NCI-H2196 treated with DMSO at 0.1 percent for 48 hours (cell line): ENCODE results near the gene R3HDM1.
"Not testable (repeated sequence)": the region's sequence is repeated elsewhere in the genome, so short reads cannot be mapped to it uniquely, and the experiment has no call there.

Source experiments
- DNase-seq: peaks from one replicate; lab custom pipeline; 2025; ENCODE audit not compliant: unreplicated experiment; lab: John Stamatoyannopoulos, UW

R3HDM1 gene

GRCh38 chr2:135641156-135642068 lies 110.1 kb downstream of the R3HDM1 start:
- no peak for DNase-seq

GRCh38 chr2:135647836-135648579 lies 116.7 kb downstream of the R3HDM1 start:
- DNase-seq = no peak

GRCh38 chr2:135650721-135651120 lies 119.4 kb downstream of the R3HDM1 start:
- no peak for DNase-seq

GRCh38 chr2:135651717-135652116 lies 120.4 kb downstream of the R3HDM1 start:
- DNase-seq = no peak

GRCh38 chr2:135654239-135654638 lies 123.0 kb downstream of the R3HDM1 start:
- DNase-seq = not testable (repeated sequence)

GRCh38 chr2:135657806-135658582 lies 126.7 kb downstream of the R3HDM1 start:
- DNase-seq = no peak

- DNase-seq = no peak
Measured at GRCh38 chr2:135662088-135662487, 130.8 kb downstream of the R3HDM1 start.

- DNase-seq = no peak
Measured at GRCh38 chr2:135663148-135663700, 131.9 kb downstream of the R3HDM1 start.

- DNase-seq = no peak
Measured at GRCh38 chr2:135664623-135665068, 133.4 kb downstream of the R3HDM1 start.

GRCh38 chr2:135667045-135667444 lies 135.8 kb downstream of the R3HDM1 start:
- no peak for DNase-seq

- no peak for DNase-seq
Measured at GRCh38 chr2:135674453-135674852, 143.2 kb downstream of the R3HDM1 start.

- DNase-seq = no peak
Measured at GRCh38 chr2:135676031-135676430, 144.7 kb downstream of the R3HDM1 start.

- no peak for DNase-seq
Measured at GRCh38 chr2:135679125-135679524, 147.8 kb downstream of the R3HDM1 start.

- no peak for DNase-seq
Measured at GRCh38 chr2:135685361-135685760, 154.1 kb downstream of the R3HDM1 start.

GRCh38 chr2:135688978-135689377 lies 157.7 kb downstream of the R3HDM1 start:
- no peak for DNase-seq

- no peak for DNase-seq
Measured at GRCh38 chr2:135689679-135690078, 158.4 kb downstream of the R3HDM1 start.

GRCh38 chr2:135694711-135695110 lies 163.4 kb downstream of the R3HDM1 start:
- no peak for DNase-seq

- no peak for DNase-seq
Measured at GRCh38 chr2:135698838-135699237, 167.6 kb downstream of the R3HDM1 start.

GRCh38 chr2:135701442-135701841 lies 170.2 kb downstream of the R3HDM1 start:
- DNase-seq = no peak

GRCh38 chr2:135703300-135703699 lies 172.0 kb downstream of the R3HDM1 start:
- no peak for DNase-seq

GRCh38 chr2:135704075-135704474 lies 172.8 kb downstream of the R3HDM1 start:
- not testable (repeated sequence) for DNase-seq
